MM.1S (cell line): Measurements from ENCODE around the gene UHRF1.

Source experiments
- DNase-seq: peaks from one replicate; pipeline ENCODE4 v3.0.0-alpha.2; 2015
- H2AFZ ChIP-seq: fragments of 300-600 bp; sonication (generic); 2 replicates; pipeline ENCODE4 v1.6.0; 2016; ENCODE audit warnings: antibody characterized with exemption, low read length
- H3F3A ChIP-seq: fragments of 300-600 bp; sonication (generic); 2 replicates; pipeline ENCODE4 v1.6.1; 2016; ENCODE audit warnings: mild to moderate bottlenecking, antibody characterized with exemption, low read length, moderate library complexity, mixed read lengths; ENCODE audit not compliant: insufficient read depth
- H3K27ac ChIP-seq: fragments of 300-600 bp; sonication (generic); 2 replicates; pipeline ENCODE4 v1.5.1; 2016; ENCODE audit warnings: mild to moderate bottlenecking, low read length
- H3K27me3 ChIP-seq: fragments of 300-600 bp; sonication (generic); replicated peaks from 2 replicates; pipeline ENCODE4 v1.6.0; 2016; ENCODE audit warnings: low read length; ENCODE audit not compliant: insufficient read depth
- H3K36me3 ChIP-seq: fragments of 300-600 bp; sonication (generic); replicated peaks from 2 replicates; pipeline ENCODE4 v1.6.1; 2016; ENCODE audit warnings: mild to moderate bottlenecking, low read length, mixed read lengths; ENCODE audit not compliant: insufficient read depth
- H3K4me1 ChIP-seq: fragments of 300-600 bp; sonication (generic); 2 replicates; pipeline ENCODE4 v1.6.1; 2016; ENCODE audit warnings: low read length, mixed read lengths
- H3K4me2 ChIP-seq: fragments of 300-600 bp; sonication (generic); 2 replicates; pipeline ENCODE4 v1.6.0; 2016; ENCODE audit warnings: low read depth, low read length
- H3K4me3 ChIP-seq: fragments of 300-600 bp; sonication (generic); 2 replicates; pipeline ENCODE4 v1.5.1; 2016; ENCODE audit warnings: low read length, mixed read lengths
- H3K79me2 ChIP-seq: fragments of 300-600 bp; sonication (generic); 2 replicates; pipeline ENCODE4 v1.6.1; 2016; ENCODE audit warnings: mixed run types, low read length, mixed read lengths
- H3K9ac ChIP-seq: fragments of 300-600 bp; sonication (generic); 2 replicates; pipeline ENCODE4 v1.6.1; 2016; ENCODE audit warnings: low read length, mixed read lengths
- H3K9me2 ChIP-seq: fragments of 300-600 bp; sonication (generic); replicated peaks from 2 replicates; pipeline ENCODE4 v1.6.1; 2016; ENCODE audit warnings: mild to moderate bottlenecking, low read length, mixed read lengths; ENCODE audit not compliant: insufficient read depth
- H3K9me3 ChIP-seq: fragments of 300-600 bp; sonication (generic); replicated peaks from 2 replicates; pipeline ENCODE4 v1.6.1; 2016; ENCODE audit warnings: mild to moderate bottlenecking, low read length, mixed read lengths; ENCODE audit not compliant: insufficient read depth
- H4K20me1 ChIP-seq: fragments of 300-600 bp; sonication (generic); 2 replicates; pipeline ENCODE4 v1.6.1; 2016; ENCODE audit warnings: mild to moderate bottlenecking, low read length, moderate library complexity, mixed read lengths; ENCODE audit not compliant: insufficient read depth
- CTCF ChIP-seq: fragments of 300-600 bp; sonication (generic); IDR thresholded peaks from 2 replicates; pipeline ENCODE4 v1.5.1; 2016; ENCODE audit warnings: antibody characterized with exemption, low read length, mixed read lengths
- EZH2 ChIP-seq: fragments of 300-600 bp; sonication (generic); optimal IDR thresholded peaks from 2 replicates; pipeline ENCODE3; 2017; ENCODE audit warnings: low read depth, mild to moderate bottlenecking, antibody characterized with exemption, low read length, mixed read lengths
- EZH2phosphoT487 ChIP-seq: fragments of 300-600 bp; sonication (generic); IDR thresholded peaks from 2 replicates; pipeline ENCODE4 v1.6.1; 2018; ENCODE audit warnings: antibody characterized with exemption, low read length

The UHRF1 gene

GRCh38 chr19:4977299-4978174 lies 68.2 kb downstream of the UHRF1 start:
- Histone ChIP-seq H3K4me1 (no peaks in the 10 kb centered on the region), H4K20me1 (peaks cover 12% of the 10 kb centered on the region; the same call in 1 of the 2 replicates), H3K27ac (no peak overlapping the region), H3K9me3 (no peaks in the 10 kb centered on the region), H2AFZ (no peak overlapping the region), H3K9ac (no peak overlapping the region), H3K36me3 (peaks cover 10% of the 10 kb centered on the region; the same call in 1 of the 2 replicates), H3K9me2 (no peaks in the 10 kb centered on the region), H3K27me3 (no peaks in the 10 kb centered on the region), H3K79me2 (peaks cover 91% of the 10 kb centered on the region), H3K4me2 (no peak overlapping the region), H3K4me3 (no peak overlapping the region), H3F3A (no peaks in the 10 kb centered on the region)
- no peak for TF ChIP-seq CTCF
- TF ChIP-seq EZH2phosphoT487, result no peak
- no peak for TF ChIP-seq EZH2
- no peak for DNase-seq

GRCh38 chr19:4979211-4979807 lies 70.0 kb downstream of the UHRF1 start:
- no peak overlapping the region for H3K4me2 ChIP-seq

GRCh38 chr19:4980067-4980466 lies 70.8 kb downstream of the UHRF1 start:
- Histone ChIP-seq H3K9me2 (no peaks in the 10 kb centered on the region), H3K4me3 (no peak overlapping the region), H3K27me3 (no peaks in the 10 kb centered on the region), H3K9ac (no peak overlapping the region), H2AFZ (no peak overlapping the region), H3K79me2 (peaks cover 92% of the 10 kb centered on the region), H3K36me3 (peaks cover 10% of the 10 kb centered on the region; the same call in 1 of the 2 replicates), H3K4me1 (no peaks in the 10 kb centered on the region), H4K20me1 (peaks cover 10% of the 10 kb centered on the region; the same call in 1 of the 2 replicates), H3K27ac (no peak overlapping the region), H3F3A (no peaks in the 10 kb centered on the region), H3K9me3 (no peaks in the 10 kb centered on the region), H3K4me2 (no peak overlapping the region)
- DNase-seq, result no peak
- TF ChIP-seq CTCF, result no peak

More at GRCh38 chr19:4979211-4979807, 70.0 kb downstream of the UHRF1 start:
- no peak for DNase-seq
- Histone ChIP-seq H3K4me1 (no peaks in the 10 kb centered on the region), H3F3A (no peaks in the 10 kb centered on the region), H3K9me3 (no peaks in the 10 kb centered on the region), H3K9me2 (no peaks in the 10 kb centered on the region), H4K20me1 (peaks cover 10% of the 10 kb centered on the region; the same call in 1 of the 2 replicates), H3K79me2 (peaks cover 92% of the 10 kb centered on the region), H2AFZ (no peak overlapping the region), H3K27ac (no peak overlapping the region), H3K9ac (no peak overlapping the region), H3K27me3 (no peaks in the 10 kb centered on the region), H3K4me3 (no peak overlapping the region), H3K36me3 (peaks cover 10% of the 10 kb centered on the region; the same call in 1 of the 2 replicates)
- TF ChIP-seq EZH2, result no peak
